ENCODE measurements around the gene SMC1B. TPM values are rescaled to one million over a fixed set of nuclear protein-coding genes. Genes with fewer than 3 reads are reported as not detected.
A peak's percentile ranks its signal among the peaks of the same experiment; 100 is the strongest.
"Not testable (repeated sequence)": the region's sequence is repeated elsewhere in the genome, so short reads cannot be mapped to it uniquely, and the experiment has no call there.

The SMC1B gene, protein sequence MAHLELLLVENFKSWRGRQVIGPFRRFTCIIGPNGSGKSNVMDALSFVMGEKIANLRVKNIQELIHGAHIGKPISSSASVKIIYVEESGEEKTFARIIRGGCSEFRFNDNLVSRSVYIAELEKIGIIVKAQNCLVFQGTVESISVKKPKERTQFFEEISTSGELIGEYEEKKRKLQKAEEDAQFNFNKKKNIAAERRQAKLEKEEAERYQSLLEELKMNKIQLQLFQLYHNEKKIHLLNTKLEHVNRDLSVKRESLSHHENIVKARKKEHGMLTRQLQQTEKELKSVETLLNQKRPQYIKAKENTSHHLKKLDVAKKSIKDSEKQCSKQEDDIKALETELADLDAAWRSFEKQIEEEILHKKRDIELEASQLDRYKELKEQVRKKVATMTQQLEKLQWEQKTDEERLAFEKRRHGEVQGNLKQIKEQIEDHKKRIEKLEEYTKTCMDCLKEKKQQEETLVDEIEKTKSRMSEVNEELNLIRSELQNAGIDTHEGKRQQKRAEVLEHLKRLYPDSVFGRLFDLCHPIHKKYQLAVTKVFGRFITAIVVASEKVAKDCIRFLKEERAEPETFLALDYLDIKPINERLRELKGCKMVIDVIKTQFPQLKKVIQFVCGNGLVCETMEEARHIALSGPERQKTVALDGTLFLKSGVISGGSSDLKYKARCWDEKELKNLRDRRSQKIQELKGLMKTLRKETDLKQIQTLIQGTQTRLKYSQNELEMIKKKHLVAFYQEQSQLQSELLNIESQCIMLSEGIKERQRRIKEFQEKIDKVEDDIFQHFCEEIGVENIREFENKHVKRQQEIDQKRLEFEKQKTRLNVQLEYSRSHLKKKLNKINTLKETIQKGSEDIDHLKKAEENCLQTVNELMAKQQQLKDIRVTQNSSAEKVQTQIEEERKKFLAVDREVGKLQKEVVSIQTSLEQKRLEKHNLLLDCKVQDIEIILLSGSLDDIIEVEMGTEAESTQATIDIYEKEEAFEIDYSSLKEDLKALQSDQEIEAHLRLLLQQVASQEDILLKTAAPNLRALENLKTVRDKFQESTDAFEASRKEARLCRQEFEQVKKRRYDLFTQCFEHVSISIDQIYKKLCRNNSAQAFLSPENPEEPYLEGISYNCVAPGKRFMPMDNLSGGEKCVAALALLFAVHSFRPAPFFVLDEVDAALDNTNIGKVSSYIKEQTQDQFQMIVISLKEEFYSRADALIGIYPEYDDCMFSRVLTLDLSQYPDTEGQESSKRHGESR
- total RNA-seq (2014; rRNA removed; shearing (Covaris generic)) = 0.12 and 0.59 TPM in 2 replicates

DNA sequence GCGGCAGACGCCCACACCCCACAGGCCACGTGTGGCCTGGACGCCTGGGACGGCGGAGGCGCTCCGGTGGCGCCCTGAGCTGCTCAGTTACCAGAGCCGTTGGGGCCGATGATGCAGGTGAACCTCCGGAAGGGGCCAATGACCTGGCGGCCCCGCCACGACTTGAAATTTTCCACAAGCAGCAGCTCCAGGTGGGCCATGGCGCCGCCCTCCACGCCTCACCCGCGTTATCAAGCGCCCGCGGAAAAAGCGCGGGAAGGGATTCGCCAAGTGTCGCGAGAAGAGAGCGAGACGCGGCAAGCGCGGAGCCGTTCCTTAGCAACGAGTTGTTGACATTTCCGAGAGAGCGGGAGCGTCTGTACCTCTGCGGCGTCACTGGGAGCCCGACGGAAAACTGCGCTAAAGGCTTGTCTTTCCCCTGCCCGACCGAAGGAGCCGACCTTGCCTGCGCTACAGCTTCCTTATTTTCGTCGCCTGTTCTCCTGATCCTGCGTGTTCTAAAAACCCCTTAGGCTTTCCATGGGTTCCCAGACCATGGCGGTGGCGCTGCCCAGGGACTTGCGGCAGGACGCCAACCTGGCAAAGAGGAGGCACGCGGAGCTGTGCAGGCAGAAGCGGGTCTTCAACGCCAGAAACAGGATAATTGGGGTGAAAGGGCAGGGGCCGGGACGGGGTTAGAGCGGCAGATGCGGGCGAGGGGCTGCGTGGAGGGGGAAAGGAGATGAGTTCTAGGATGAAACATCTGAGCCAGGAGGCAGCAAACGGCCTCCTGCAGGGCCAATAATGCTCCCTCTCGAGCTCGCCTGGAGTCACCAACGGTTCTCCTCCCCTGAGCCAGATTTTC, at the start of gene SMC1B, which contains the start of gene RIBC2:
SMC1B (minus strand) TSS at position 232 of the 844 bp plus-strand sequence; CDS start at position 200, 32 bp downstream.
RIBC2 (plus strand) TSS at position 326 of the 844 bp plus-strand sequence; CDS start at position 520, 194 bp downstream.
- peak; percentile 90 for DNase-seq (ENCODE audit: low read depth)

DNA sequence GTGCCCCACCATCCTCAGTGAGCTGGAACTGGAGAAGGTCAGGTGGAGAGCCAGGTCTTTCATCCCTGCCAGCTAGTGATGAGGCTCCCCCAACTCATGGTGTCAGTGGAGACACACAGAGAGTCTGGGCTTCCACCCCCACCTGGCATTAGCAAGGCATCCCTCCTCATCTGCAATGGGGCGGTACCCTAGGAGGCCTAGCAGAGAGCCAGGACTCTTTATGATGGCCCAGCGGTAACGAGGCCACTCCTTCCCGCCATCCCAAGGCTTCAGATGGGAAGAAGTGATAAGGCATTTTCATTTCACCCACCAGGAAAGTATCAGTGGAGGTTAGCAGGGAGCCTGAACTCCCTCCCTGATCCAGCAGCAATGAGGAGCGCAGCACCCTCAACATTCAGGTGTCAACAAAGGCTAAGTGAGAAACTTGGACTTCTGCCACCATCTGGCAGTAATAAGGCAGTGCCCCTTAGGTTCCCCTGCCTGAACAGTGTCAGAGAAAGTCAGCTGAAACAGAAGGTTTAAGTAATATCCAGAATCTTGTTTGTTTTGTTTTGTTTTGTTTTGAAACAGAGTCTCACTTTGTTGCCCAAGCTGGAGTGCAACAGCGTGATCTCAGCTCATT, 48.7 kb upstream of the SMC1B start:
- DNase-seq (ENCODE audit: low read depth) = no peak

DNA sequence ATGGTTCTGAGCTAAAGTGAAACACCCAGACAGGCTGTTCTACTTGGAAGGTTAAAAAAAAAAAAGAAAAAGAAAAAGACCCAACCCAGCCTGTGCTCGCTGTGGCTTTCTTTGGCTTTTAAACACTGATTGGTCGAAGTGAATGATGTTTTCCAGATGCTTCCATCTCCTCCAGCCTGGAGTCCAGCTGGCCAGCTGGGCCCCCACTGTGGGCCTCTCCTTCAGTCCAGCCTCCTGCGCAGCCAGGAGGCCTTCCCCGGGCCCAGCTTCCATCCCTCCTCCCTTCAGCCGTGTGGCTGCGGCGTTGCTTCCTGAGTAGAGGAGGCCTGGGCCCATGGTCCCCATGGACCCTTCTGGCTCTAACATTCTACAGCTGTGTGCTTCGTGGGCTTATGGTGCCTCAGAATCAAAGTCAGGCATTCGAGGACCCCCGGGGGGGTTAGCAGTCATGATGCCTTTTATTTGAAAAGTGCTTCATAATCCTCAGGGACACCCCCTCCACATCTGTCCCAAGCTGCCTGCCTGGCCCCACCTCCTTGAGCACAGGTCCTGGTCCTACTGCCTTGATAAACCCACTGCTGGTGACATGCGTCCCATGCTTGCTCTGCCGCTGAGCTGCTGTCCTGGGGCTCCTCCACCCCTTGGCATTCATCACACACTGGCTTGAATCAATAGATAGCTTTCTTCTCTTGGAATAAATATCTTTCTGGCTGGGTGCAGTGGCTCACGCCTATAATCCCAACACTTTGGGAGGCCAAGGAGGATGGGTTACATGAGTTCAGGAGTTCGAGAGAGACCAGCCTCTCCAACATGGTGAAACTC, 47.1 kb upstream of the SMC1B start:
- peak; percentile 26 for DNase-seq (ENCODE audit: low read depth)

DNA sequence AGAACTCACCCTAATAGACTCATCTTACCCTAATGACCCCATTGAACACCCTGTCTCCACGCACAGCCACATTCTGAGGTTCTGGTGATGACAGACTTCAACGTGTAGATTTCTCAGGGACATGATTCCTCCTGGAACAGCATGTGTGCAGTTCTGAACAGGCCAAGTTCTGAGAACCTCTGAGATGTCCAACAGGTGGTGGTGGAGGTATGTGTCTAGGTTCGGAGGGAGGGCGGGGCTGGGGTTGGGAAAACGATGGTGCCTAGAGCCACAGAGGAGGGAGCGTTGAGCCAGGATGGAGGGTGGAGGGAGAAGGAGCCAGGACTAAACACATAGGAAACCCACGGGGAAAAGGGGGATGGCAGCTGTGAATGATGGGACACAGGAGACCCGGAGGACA, 45.8 kb upstream of the SMC1B start:
- no peak for DNase-seq (ENCODE audit: low read depth)

DNA sequence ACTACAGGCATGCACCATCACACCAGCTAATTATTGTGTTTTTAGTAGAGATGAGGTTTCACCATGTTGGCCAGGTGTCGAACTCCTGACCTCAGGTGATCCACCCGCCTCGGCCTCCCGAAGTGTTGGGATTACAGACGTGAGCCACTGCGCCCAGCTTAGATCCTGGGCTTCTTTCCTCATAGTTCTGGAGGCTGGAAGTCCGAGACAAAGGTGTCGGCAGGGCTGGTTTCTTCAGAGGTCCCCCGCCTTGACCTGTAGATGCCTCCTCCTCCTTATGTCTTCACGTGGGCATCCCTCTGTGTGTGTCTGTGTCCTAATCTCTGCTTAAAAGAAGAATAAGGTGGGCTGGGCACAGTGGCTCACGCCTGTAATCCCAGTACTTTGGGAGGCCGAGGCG, 45.1 kb upstream of the SMC1B start:
- no peak for DNase-seq (ENCODE audit: low read depth)

DNA sequence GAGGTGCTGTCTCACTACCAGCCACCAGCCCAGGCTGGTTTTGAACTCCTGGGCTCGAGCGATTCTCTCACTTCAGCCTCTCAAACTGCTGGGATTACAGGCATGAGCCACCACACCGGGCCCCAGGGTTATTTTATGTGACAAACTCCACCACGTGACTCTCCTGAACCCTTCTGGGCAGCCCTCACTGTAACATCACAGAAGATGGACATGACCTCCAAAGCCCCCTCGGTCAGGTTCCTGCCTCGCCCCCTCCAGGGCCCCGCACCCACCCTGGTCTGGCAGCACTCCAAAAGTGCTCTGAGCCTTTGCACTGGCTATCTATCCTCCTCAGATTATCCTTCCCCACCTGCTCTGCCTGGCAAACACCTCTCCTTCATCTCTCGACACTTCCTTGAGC, 43.4 kb upstream of the SMC1B start:
- DNase-seq (ENCODE audit: low read depth) = no peak

DNA sequence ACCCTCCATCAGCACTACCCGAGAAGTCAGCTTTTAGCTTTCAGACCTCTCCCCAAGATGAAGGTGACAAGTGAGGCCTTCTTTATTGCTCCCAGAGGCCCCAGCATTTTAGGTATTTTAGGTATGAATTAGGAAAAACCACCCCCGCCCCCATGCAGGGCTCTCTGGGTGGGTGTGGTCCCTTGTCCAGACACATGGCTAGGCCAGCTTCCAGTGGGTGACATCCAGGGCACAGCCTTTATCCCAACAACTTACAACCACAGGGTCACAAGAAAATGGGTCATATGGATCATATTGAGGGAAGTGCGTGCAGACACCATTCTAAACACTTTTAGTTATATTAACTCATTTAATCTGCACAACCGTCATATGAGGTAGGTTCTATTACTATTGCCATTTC, 42.2 kb upstream of the SMC1B start:
- no peak for DNase-seq (ENCODE audit: low read depth)

DNA sequence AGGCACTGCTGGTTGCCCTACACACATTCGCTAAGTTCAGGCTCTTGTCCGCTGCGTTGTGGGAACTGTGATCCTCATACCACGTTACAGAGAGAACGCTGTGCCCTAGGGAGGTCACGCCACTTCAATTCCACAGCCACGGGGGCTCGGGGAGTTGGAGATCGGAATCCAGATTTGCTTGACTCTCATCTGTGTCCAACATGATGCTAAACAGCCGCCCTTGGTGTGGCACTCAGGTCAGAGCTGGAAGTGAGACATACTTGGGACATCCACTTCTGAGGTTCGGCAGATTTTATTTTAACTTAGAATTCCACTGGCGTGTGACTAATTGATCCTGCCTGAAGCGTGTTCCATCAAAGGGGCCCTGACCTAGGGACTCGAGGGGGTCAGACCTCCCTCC, 41.8 kb upstream of the SMC1B start:
- no peak for DNase-seq (ENCODE audit: low read depth)

DNA sequence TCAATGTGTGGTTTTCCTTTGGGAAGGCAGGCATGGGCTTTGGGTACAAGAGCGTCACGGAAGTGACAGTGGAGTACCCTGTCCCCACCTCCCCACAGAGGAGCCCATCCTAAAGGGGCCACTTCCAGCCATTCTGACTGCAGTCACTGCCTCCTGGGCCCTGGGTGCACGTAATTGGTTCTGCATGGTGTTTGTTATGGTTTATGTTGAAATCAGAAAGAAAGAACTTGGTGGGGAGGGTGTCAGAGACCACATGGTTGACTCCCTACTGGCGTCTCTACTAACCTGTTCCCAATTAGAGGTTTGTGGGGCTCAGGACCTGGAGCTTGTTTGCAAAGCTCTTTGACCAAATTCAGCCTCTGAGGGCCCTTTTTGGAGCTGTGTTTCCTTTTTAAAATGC, 40.9 kb upstream of the SMC1B start:
- DNase-seq (ENCODE audit: low read depth) = peak; percentile 23

DNA sequence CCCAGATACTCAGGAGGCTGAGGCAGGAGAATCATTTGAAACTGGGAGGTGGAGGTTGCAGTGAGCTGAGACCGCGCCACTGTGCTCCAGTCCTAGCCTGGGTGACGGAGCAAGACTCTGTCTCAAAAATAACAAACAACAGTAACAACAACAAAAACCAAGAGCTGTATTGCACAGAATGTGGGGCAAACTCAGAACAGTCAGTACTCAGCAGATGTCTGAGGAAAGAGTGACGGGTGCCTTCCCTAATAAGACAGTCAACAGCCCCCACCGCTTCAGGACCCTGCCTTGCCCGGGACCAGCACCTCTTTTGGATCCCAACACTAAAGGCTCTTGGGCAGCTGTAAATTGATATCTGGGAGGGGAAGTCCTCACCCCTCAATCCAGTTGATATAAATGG, 40.4 kb upstream of the SMC1B start:
- DNase-seq (ENCODE audit: low read depth) = no peak

DNA sequence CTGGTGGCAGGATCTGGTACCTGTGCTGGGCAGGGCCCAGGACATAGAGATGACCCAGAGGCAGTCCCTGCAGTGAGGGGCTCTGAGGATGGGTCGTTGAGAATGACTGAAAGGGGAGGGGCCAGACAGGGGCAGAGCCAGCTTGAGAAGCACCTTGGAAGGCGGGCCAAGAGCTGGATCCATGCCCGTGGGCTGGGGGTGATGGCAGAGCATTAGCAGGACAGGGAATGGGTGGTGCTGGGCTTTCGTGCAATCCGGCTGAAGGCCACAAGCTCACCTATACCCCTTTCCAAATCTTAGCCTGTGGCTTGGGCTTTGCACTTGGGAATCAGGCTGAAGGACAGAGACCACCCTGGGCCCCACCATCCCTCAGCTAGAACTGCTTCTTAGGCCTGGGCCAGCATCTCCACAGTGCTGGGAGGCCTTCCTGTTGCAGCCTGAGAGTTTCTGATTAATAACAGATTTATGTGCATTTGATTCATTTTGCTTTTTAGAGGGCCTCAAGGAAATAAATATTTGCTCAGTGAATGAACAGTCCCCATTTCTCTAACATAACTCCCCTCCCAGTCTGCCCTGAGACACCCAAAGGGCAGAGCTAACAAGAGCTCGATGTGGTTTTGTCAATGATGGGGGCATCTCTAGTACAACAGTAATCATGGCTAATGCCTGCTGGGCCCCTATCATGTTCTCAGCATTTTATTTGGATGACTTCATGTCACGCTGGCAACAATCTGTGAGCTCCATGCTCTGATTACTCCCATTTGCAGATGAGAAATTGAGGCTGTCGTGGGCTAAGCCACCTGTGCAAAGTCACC, 39.4 kb upstream of the SMC1B start:
- no peak for DNase-seq (ENCODE audit: low read depth)

DNA sequence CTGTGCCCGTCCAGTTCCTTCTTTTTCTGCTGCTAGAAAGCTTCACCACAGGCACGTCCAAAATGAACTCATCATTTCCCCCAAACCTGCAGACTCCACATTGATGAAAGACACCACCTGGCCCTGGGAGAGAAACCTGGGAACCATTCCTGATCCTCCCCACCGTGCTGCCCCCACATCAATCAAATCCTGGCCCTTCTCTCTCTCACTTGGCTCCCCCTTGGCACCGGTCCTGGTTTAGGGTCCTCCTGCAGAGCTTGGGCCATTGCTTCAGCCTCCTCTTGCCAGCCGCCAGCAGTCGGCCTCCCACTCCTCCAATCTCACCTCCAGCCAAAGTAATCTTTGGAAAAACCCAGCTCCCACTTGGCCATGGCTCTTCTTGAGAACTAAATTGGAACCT, 38.6 kb upstream of the SMC1B start:
- no peak for DNase-seq (ENCODE audit: low read depth)

DNA sequence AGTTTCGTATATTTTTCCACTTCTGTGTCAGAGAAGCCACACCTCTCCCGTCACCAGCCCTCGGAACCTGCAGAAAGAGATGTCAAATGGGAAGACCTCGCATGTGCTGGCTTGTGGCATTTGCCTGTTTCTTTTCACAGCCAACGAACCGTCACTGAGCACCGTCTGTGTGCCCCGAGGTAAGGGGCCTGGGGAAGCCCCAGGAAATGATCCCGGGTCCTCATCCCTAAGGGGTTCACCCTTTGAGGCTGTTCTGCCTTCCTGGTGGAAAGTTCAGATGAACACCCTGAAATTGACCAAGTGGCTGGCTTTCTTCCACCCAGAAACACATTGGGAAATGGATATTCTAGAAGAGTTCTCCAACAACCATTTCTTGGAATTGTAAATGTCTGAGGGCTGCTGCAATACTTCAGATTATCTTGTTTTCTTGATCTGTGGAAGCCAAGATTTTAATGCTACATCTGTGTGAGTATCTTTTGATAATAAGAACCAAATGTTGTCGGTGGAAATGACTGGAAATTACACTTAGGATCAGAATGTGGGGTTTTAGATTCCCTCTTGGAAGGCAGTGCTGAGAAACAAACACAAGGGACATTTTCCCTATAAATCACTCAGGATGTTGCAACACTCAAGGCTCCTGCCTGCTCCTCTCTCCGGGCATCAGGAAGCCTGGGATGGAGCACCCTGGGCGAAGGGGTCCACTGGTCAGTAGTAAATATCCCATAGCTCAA, 37.7 kb upstream of the SMC1B start:
- peak; percentile 35 for DNase-seq (ENCODE audit: low read depth)

DNA sequence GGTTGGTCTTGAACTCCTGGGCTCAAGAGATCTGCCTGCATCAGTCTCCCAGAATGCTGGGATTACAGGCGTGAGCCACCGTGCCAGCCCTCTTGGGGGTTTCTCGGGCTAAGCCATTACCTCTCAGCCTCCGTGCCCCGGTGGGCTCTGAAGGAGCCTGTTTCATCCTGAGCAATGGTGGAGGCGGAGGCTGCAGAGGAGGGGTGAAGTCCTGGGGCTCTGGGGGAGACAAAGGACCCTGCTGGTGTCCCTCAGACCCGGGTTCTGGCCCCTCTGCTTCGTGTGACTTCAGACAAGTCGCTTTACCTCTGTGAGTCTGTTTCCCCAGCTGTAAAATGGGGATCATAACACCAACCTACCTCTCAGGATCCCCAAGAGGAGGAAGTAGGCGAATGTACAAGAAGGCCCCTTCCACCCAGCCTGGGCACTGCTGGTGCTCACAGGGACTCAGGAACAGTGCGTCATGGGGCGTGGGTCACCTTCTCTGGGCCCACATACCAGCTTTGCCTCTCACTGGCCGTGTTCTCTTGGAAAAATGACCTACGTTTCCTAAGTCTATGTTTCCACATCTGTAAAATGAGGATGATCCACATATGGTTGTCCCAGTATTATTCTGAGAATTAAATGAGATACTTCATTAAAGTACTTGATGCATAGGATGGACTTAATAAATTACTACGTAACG, 36.8 kb upstream of the SMC1B start:
- DNase-seq (ENCODE audit: low read depth) = no peak

DNA sequence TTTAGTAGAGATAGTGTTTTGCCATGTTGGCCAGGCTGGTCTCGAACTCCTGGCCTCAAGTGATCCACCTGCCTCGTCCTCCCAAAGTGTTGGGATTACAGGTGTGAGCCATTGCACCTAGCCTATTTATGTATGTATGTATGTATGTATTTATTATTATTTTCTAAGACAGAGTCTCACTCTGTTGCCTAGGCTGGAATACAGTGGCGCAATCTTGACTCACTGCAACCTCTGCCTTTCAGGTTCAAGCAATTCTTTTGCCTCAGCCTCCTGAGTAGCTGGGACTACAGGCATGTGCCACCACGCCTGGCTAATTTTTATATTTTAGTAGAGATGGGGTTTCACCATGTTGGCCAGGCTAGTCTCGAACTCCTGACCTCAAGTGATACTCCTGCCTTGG, 36.0 kb upstream of the SMC1B start:
- DNase-seq (ENCODE audit: low read depth) = not testable (repeated sequence)

DNA sequence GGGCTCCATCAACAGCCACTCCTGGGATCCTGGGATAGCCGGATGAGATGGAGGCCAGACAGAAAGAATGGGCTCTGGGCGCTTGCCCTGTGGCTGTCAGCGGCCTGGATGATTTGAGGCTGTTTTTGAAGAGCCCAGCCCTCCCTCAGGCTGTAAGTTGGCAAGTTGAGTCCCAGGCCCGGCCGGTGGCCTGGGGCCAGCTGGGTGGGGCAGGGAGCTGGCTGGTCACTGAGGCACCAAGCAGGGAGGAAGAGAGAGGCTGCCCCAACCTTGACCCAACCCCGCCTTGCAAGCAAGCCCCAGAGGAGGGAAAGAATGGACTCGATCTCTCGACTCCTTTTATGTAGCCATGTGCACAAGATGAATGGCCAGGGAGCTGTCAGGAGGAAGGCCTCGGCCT, 35.0 kb upstream of the SMC1B start:
- no peak for DNase-seq (ENCODE audit: low read depth)

DNA sequence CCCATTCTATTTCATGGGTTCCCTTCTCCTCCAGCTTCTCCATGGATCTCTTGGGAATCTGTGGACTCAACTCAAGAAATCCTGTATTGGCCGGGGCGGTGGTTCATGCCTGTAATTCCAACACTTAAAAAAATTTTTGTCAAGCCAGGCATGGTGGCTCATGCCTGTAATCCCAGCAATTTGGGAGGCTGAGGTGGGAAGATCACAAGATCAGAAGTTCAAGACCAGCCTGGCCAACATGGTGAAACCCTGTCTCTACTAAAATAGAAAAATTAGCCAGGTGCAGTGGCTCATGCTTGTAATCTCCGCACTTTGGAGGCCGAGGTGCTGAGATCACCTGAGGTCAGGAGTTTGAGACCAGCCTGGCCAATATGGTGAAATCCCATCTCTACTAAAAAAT, 34.2 kb upstream of the SMC1B start:
- DNase-seq (ENCODE audit: low read depth) = not testable (repeated sequence)

All from RPMI7951 (cell line).